Activated CD8-positive, alpha-beta memory T cell treated with anti-CD3 and anti-CD28 coated beads, Interleukin-2, amount 50 U/mL, for 24 hours (primary cell): Measurements from ENCODE around the gene ZNF385B.

Source experiments
- DNase-seq: peaks from one replicate; pipeline ENCODE4 v3.0.0-alpha.2; 2020; ENCODE audit errors: extremely low read depth

Gene ZNF385B

GRCh38 chr2:179551539-179552045 is 309.8 kb downstream of the ZNF385B start:
- DNase-seq = no peak

- no peak for DNase-seq
These were observed 310.6 kb downstream of the ZNF385B start for GRCh38 chr2:179550849-179551248.

- DNase-seq = no peak
These were observed 311.2 kb downstream of the ZNF385B start for GRCh38 chr2:179550214-179550613.

GRCh38 chr2:179546656-179547055 is 314.8 kb downstream of the ZNF385B start:
- DNase-seq = no peak

- DNase-seq = no peak
These were observed 316.4 kb downstream of the ZNF385B start for GRCh38 chr2:179545024-179545423.

- no peak for DNase-seq
These were observed 318.0 kb downstream of the ZNF385B start for GRCh38 chr2:179543361-179543901.

GRCh38 chr2:179541586-179541985 is 319.8 kb downstream of the ZNF385B start:
- no peak for DNase-seq

- no peak for DNase-seq
These were observed 322.3 kb downstream of the ZNF385B start for GRCh38 chr2:179539124-179539511.

- no peak for DNase-seq
These were observed 322.8 kb downstream of the ZNF385B start for GRCh38 chr2:179538406-179539123.

GRCh38 chr2:179536185-179536584 is 325.2 kb downstream of the ZNF385B start:
- DNase-seq = no peak

- no peak for DNase-seq
These were observed 327.5 kb downstream of the ZNF385B start for GRCh38 chr2:179533875-179534274.

GRCh38 chr2:179532863-179533278 is 328.5 kb downstream of the ZNF385B start:
- no peak for DNase-seq

GRCh38 chr2:179528576-179529069 is 332.8 kb downstream of the ZNF385B start:
- DNase-seq = no peak

- DNase-seq = no peak
These were observed 336.1 kb downstream of the ZNF385B start for GRCh38 chr2:179525340-179525739.

GRCh38 chr2:179524809-179525339 is 336.5 kb downstream of the ZNF385B start:
- DNase-seq = no peak

- DNase-seq = no peak
These were observed 339.5 kb downstream of the ZNF385B start for GRCh38 chr2:179521944-179522343.

- DNase-seq = no peak
These were observed 342.6 kb downstream of the ZNF385B start for GRCh38 chr2:179518830-179519229.

GRCh38 chr2:179513181-179513580 is 348.2 kb downstream of the ZNF385B start:
- no peak for DNase-seq

- DNase-seq = no peak
These were observed 349.0 kb downstream of the ZNF385B start for GRCh38 chr2:179512281-179513035.

GRCh38 chr2:179511105-179511789 is 350.2 kb downstream of the ZNF385B start:
- no peak for DNase-seq

- no peak for DNase-seq
These were observed 366.1 kb downstream of the ZNF385B start for GRCh38 chr2:179495315-179495714.

- no peak for DNase-seq
These were observed 372.8 kb downstream of the ZNF385B start for GRCh38 chr2:179488563-179488962.
